Measurements from ENCODE around the gene NR1I3.

Gene NR1I3

GRCh38 chr1:161216945-161217712 is 20.9 kb downstream of the NR1I3 start:
- no peaks in the 10 kb centered on the region for H3K9me3 Mint-ChIP-seq (ENCODE audit: low read depth)
- peaks cover 8% of the 10 kb centered on the region for H3K36me3 Mint-ChIP-seq
- H3K27me3 Mint-ChIP-seq = no peaks in the 10 kb centered on the region
- H3K27ac Mint-ChIP-seq = peak overlapping the region; percentile 90
- peak overlapping the region; percentile 28 for H3K4me3 Mint-ChIP-seq
- peaks cover 59% of the 10 kb centered on the region for H3K4me1 Mint-ChIP-seq (ENCODE audit: low read depth)

GRCh38 chr1:161215076-161215475 is 22.9 kb downstream of the NR1I3 start, which contains the start of gene FCER1G:
TSS of gene FCER1G (plus strand) at chr1:161215295. CDS start at chr1:161215322, 27 bp downstream.
- Mint-ChIP-seq H3K9me3 (ENCODE audit: low read depth) (no peaks in the 10 kb centered on the region), H3K4me3 (peak within 1 kb of the TSS; percentile 22), H3K27me3 (no peaks in the 10 kb centered on the region), H3K4me1 (ENCODE audit: low read depth) (peaks cover 50% of the 10 kb centered on the region), H3K27ac (peak within 1 kb of the TSS; percentile 55), H3K36me3 (peaks cover 9% of the 10 kb centered on the region)

- Mint-ChIP-seq H3K36me3 (peaks cover 12% of the 10 kb centered on the region), H3K4me1 (ENCODE audit: low read depth) (peaks cover 50% of the 10 kb centered on the region), H3K4me3 (no peak overlapping the region), H3K9me3 (ENCODE audit: low read depth) (no peaks in the 10 kb centered on the region), H3K27ac (peak overlapping the region; percentile 47), H3K27me3 (no peaks in the 10 kb centered on the region)
These were observed 23.6 kb downstream of the NR1I3 start for GRCh38 chr1:161214369-161214768.

GRCh38 chr1:161209790-161210409 is 28.1 kb downstream of the NR1I3 start:
- peaks cover 36% of the 10 kb centered on the region for H3K4me1 Mint-ChIP-seq (ENCODE audit: low read depth)
- H3K36me3 Mint-ChIP-seq = peaks cover 17% of the 10 kb centered on the region
- H3K27me3 Mint-ChIP-seq = no peaks in the 10 kb centered on the region
- H3K27ac Mint-ChIP-seq = peak overlapping the region; percentile 79
- no peaks in the 10 kb centered on the region for H3K9me3 Mint-ChIP-seq (ENCODE audit: low read depth)
- no peak overlapping the region for H3K4me3 Mint-ChIP-seq

GRCh38 chr1:161207173-161207572 is 30.8 kb downstream of the NR1I3 start:
- H3K27me3 Mint-ChIP-seq = no peaks in the 10 kb centered on the region
- no peaks in the 10 kb centered on the region for H3K9me3 Mint-ChIP-seq (ENCODE audit: low read depth)
- no peak overlapping the region for H3K4me3 Mint-ChIP-seq
- peaks cover 53% of the 10 kb centered on the region for H3K4me1 Mint-ChIP-seq (ENCODE audit: low read depth)
- H3K27ac Mint-ChIP-seq = no peak overlapping the region
- H3K36me3 Mint-ChIP-seq = peaks cover 14% of the 10 kb centered on the region

GRCh38 chr1:161206411-161207140 is 31.4 kb downstream of the NR1I3 start:
- Mint-ChIP-seq H3K27me3 (no peaks in the 10 kb centered on the region), H3K4me3 (no peak overlapping the region), H3K9me3 (ENCODE audit: low read depth) (no peaks in the 10 kb centered on the region), H3K4me1 (ENCODE audit: low read depth) (peaks cover 58% of the 10 kb centered on the region), H3K27ac (peak overlapping the region; percentile 80), H3K36me3 (peaks cover 14% of the 10 kb centered on the region)

- H3K27ac Mint-ChIP-seq = peak within 1 kb of the TSS; percentile 95
- no peaks in the 10 kb centered on the region for H3K9me3 Mint-ChIP-seq (ENCODE audit: low read depth)
- peaks cover 72% of the 10 kb centered on the region for H3K4me1 Mint-ChIP-seq (ENCODE audit: low read depth)
- H3K27me3 Mint-ChIP-seq = no peaks in the 10 kb centered on the region
- peaks cover 9% of the 10 kb centered on the region for H3K36me3 Mint-ChIP-seq
- peak within 1 kb of the TSS; percentile 94 for H3K4me3 Mint-ChIP-seq
These were observed 35.9 kb downstream of the NR1I3 start, which contains the start of gene NDUFS2 for GRCh38 chr1:161201836-161202712. TSS of gene NDUFS2 (plus strand) at chr1:161202367. CDS start at chr1:161202386, 19 bp downstream.

GRCh38 chr1:161200992-161201835 is 36.8 kb downstream of the NR1I3 start:
- Mint-ChIP-seq H3K4me1 (ENCODE audit: low read depth) (peaks cover 66% of the 10 kb centered on the region), H3K27me3 (no peaks in the 10 kb centered on the region), H3K27ac (peak overlapping the region; percentile 95), H3K36me3 (peaks cover 9% of the 10 kb centered on the region), H3K4me3 (peak overlapping the region; percentile 94), H3K9me3 (ENCODE audit: low read depth) (no peaks in the 10 kb centered on the region)

- Mint-ChIP-seq H3K4me3 (peak overlapping the region; percentile 94), H3K4me1 (ENCODE audit: low read depth) (peaks cover 63% of the 10 kb centered on the region)
These were observed 37.5 kb downstream of the NR1I3 start for GRCh38 chr1:161200421-161200991.

GRCh38 chr1:161199506-161200139 is 38.4 kb downstream of the NR1I3 start:
- H3K27me3 Mint-ChIP-seq = no peaks in the 10 kb centered on the region
- peaks cover 6% of the 10 kb centered on the region for H3K36me3 Mint-ChIP-seq
- H3K4me1 Mint-ChIP-seq (ENCODE audit: low read depth) = peaks cover 64% of the 10 kb centered on the region
- no peaks in the 10 kb centered on the region for H3K9me3 Mint-ChIP-seq (ENCODE audit: low read depth)
- H3K27ac Mint-ChIP-seq = peak overlapping the region; percentile 95
- peak overlapping the region; percentile 94 for H3K4me3 Mint-ChIP-seq

More at GRCh38 chr1:161200421-161200991, 37.5 kb downstream of the NR1I3 start:
- no peaks in the 10 kb centered on the region for H3K9me3 Mint-ChIP-seq (ENCODE audit: low read depth)
- H3K36me3 Mint-ChIP-seq = peaks cover 9% of the 10 kb centered on the region
- H3K27me3 Mint-ChIP-seq = no peaks in the 10 kb centered on the region
- H3K27ac Mint-ChIP-seq = peak overlapping the region; percentile 95

- no peaks in the 10 kb centered on the region for H3K9me3 Mint-ChIP-seq (ENCODE audit: low read depth)
- peak within 1 kb of the TSS; percentile 95 for H3K27ac Mint-ChIP-seq
- H3K4me1 Mint-ChIP-seq (ENCODE audit: low read depth) = peaks cover 61% of the 10 kb centered on the region
- peaks cover under 1% of the 10 kb centered on the region for H3K36me3 Mint-ChIP-seq
- H3K4me3 Mint-ChIP-seq = peak within 1 kb of the TSS; percentile 48
- H3K27me3 Mint-ChIP-seq = no peaks in the 10 kb centered on the region
These were observed 39.0 kb downstream of the NR1I3 start, which contains the start of gene ADAMTS4 for GRCh38 chr1:161198897-161199431. TSS of gene ADAMTS4 (minus strand) at chr1:161199054. CDS start at chr1:161198627, 427 bp downstream.

- no peak overlapping the region for H3K4me3 Mint-ChIP-seq
- H3K9me3 Mint-ChIP-seq (ENCODE audit: low read depth) = no peaks in the 10 kb centered on the region
- H3K27me3 Mint-ChIP-seq = no peaks in the 10 kb centered on the region
- H3K4me1 Mint-ChIP-seq (ENCODE audit: low read depth) = peaks cover 55% of the 10 kb centered on the region
- no peaks in the 10 kb centered on the region for H3K36me3 Mint-ChIP-seq
- H3K27ac Mint-ChIP-seq = no peak overlapping the region
These were observed 39.7 kb downstream of the NR1I3 start for GRCh38 chr1:161198194-161198896.
